Erythroblast (primary cell): Measurements from ENCODE around the gene SDR42E2.

Experiments
- GATA1 ChIP-seq: IDR thresholded peaks from 2 replicates; pipeline ENCODE4 v1.6.1; 2011; ENCODE audit warnings: low read depth, mild to moderate bottlenecking, control low read depth, low read length, moderate library complexity
- POLR2A ChIP-seq: IDR thresholded peaks from 2 replicates; pipeline ENCODE4 v1.6.1; 2011; ENCODE audit warnings: mild to moderate bottlenecking, low read length

DNA sequence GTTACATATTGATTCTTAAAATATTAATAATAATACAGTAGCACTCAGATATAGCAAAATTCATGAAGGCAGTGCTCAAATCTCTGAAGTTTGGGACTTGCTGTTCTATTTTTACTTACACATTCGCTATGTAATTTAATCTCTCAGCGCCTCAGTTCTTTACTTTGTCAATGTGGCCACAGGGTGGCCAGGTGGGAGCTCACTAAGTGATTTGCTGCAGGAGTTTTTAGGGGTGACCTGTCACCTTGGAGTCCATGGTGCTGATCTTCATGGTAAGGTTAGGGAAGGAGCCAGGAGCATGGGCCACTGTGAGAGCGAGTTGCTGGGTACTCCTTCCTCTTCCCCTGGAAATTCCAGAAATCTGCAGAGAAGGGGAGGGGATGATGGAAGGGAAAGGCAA is 41.9 kb upstream of the SDR42E2 start:
- TF ChIP-seq POLR2A (no peak), GATA1 (no peak)
